Measurements from ENCODE around the gene GMNN. TPM values are rescaled to one million over a fixed set of nuclear protein-coding genes. Genes with fewer than 3 reads are reported as not detected.
"Not testable (repeated sequence)": the region's sequence is repeated elsewhere in the genome, so short reads cannot be mapped to it uniquely, and the experiment has no call there.

Gene GMNN
- total RNA-seq (ENCODE audit: low replicate concordance), result 38.0 and 66.3 TPM in 2 replicates
- long read RNA-seq, transcript GMNN-201 (7 exons, 1,262 nt), result major isoform, 41 of 80 reads
- long read RNA-seq, transcript GMNN-202 (7 exons, 1,133 nt), result minor isoform, 22 of 80 reads
- long read RNA-seq, partial matches to known transcripts, result 9 of 80 reads
- long read RNA-seq, other reads (novel, unspliced or antisense), result 8 of 80 reads

DNA sequence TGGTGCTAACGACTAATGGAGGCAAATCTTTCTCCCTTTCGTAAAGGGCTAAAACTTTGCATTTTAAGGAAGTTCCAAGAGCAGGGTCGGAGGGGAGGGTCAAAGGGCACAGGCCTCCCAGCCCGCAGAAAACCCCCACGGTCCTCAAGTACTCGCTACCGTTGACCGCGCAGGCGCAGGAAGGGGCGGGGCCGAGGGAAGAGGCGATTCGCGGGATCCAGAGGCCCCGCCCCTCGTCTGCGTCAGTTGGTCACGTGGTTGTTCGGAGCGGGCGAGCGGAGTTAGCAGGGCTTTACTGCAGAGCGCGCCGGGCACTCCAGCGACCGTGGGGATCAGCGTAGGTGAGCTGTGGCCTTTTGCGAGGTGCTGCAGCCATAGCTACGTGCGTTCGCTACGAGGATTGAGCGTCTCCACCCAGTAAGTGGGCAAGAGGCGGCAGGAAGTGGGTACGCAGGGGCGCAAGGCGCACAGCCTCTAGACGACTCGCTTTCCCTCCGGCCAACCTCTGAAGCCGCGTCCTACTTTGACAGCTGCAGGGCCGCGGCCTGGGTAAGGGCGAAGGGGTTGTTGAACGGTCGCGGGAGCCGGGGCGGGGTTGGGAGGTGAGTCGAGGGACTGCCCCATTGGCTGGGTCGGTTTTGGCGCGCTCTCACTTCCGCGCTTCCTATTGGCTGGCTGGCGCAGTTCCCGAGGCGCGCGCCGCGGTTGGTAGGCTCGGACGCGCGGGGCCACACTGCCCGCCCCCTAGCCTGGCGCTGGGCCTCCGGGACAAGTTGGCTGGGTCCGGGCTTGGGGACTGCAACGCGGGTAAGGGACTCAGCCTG lies at the start of gene GMNN:
TSS of gene GMNN (plus strand) at position 242 of the 824 bp plus-strand sequence. CDS start 2,310 bp downstream, outside the sequence.
- Mint-ChIP-seq H3K36me3 (peaks cover 10% of the 10 kb centered on the region), H3K9me3 (no peaks in the 10 kb centered on the region), H3K27me3 (no peaks in the 10 kb centered on the region), H3K4me1 (ENCODE audit: unreplicated experiment) (peaks cover 20% of the 10 kb centered on the region), H3K4me3 (peak within 1 kb of the TSS; percentile 98), H3K27ac (peak within 1 kb of the TSS; percentile 96)
- DNase-seq (ENCODE audit: extremely low spot score, unreplicated experiment), result peak; percentile 96
- TF ChIP-seq, protein P1, sequence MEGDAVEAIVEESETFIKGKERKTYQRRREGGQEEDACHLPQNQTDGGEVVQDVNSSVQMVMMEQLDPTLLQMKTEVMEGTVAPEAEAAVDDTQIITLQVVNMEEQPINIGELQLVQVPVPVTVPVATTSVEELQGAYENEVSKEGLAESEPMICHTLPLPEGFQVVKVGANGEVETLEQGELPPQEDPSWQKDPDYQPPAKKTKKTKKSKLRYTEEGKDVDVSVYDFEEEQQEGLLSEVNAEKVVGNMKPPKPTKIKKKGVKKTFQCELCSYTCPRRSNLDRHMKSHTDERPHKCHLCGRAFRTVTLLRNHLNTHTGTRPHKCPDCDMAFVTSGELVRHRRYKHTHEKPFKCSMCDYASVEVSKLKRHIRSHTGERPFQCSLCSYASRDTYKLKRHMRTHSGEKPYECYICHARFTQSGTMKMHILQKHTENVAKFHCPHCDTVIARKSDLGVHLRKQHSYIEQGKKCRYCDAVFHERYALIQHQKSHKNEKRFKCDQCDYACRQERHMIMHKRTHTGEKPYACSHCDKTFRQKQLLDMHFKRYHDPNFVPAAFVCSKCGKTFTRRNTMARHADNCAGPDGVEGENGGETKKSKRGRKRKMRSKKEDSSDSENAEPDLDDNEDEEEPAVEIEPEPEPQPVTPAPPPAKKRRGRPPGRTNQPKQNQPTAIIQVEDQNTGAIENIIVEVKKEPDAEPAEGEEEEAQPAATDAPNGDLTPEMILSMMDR (conservative IDR thresholded peaks at IDR 0.05), result no peak

DNA sequence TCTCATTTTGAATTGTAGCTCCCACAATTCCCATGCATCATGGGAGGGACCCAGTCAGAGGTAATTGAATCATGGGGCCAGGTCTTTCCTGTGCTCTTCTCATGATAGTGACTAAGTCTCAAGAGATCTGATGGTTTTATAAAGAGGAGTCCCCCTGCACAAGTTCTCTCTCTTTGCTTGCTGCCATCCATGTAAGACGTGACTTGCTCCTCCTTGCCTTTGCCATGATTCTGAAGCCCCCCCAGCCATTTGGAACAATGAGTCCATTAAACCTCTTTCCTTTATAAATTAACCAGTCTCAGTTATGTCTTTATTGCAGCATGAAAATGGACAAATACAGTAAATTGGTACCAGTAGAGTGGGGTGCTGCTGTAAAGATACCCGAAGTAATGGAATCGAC lies 44.1 kb upstream of the GMNN start:
- not testable (repeated sequence) for H3K9me3 Mint-ChIP-seq; H3K4me3 Mint-ChIP-seq; H3K36me3 Mint-ChIP-seq; H3K4me1 Mint-ChIP-seq (ENCODE audit: unreplicated experiment); H3K27me3 Mint-ChIP-seq; H3K27ac Mint-ChIP-seq; DNase-seq (ENCODE audit: extremely low spot score, unreplicated experiment)

DNA sequence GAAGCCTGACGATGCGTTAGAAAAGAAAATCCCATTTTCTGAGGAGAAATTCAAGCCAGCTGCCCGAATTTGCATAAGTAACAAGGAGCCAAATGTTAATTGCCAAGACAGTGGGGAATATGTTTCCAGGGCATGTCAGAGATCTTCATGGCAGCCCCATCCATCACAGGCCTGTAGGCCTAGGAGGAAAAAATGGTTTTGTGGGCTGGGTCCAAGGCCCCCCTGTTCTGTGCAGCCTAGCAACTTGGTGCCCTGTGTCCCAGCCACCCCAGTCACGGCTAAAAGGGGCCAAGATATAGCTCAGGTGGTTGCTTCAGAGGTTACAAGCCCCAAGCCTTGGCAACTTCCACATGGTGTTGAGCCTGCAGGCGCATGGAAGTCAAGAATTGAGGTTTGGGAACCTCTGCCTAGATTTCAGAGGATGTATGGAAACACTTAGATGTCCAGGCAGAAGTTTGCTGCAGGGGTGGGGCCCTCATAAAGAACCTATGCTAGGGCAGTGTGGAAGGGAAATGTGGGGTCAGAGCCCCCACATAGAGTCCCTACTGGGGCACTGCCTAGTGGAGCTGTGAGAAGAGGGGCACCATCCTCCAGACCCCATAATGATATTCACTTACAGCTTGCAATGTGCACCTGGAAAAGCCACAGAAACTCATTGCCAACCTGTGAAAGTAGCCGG lies 43.1 kb upstream of the GMNN start:
- not testable (repeated sequence) for H3K36me3 Mint-ChIP-seq; H3K27ac Mint-ChIP-seq; H3K4me1 Mint-ChIP-seq (ENCODE audit: unreplicated experiment); DNase-seq (ENCODE audit: extremely low spot score, unreplicated experiment); H3K9me3 Mint-ChIP-seq; H3K4me3 Mint-ChIP-seq; H3K27me3 Mint-ChIP-seq

DNA sequence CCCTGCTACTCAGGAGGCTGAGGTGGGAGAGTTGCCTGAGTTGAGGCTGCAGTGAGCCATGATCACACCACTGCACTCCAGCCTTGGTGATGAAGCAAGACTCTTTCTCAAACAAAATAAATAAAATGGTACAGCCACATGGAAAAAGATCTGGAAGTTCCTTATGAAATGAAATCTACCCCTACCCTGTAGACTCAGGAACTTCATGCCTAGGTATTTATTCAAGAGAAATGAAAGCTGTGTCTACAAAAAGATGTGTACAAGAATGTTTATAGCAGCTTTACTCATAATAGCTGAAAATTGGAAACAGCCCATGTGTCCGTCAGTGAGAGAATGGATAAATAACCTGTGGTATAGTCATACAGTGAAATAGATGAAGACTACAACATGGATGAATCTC lies 40.6 kb upstream of the GMNN start:
- Mint-ChIP-seq H3K4me3 (no peak overlapping the region), H3K27ac (no peak overlapping the region), H3K9me3 (peaks cover 6% of the 10 kb centered on the region), H3K4me1 (ENCODE audit: unreplicated experiment) (no peaks in the 10 kb centered on the region), H3K36me3 (no peaks in the 10 kb centered on the region), H3K27me3 (no peaks in the 10 kb centered on the region)
- no peak for DNase-seq (ENCODE audit: extremely low spot score, unreplicated experiment)
- TF ChIP-seq, protein P1 (conservative IDR thresholded peaks at IDR 0.05), result no peak

DNA sequence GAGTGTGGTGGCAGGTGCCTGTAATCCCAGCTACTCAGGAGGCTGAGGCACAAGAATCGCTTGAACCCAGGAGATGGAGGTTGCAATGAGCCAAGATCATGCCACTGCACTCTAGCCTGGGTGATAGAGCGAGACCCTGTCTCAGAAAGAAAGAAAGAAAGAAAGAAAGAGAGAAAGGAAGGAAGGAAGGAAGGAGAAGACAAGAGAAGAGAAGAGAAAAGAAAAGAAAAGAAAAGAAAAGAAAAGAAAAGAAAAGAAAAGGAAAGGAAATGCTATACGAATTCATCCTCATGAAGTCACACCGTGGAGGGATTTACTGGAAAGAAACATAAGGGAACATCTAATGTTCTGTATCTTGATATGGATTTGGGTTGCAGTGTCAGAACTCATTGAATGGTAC lies 40.0 kb upstream of the GMNN start:
- not testable (repeated sequence) for H3K27ac Mint-ChIP-seq; H3K27me3 Mint-ChIP-seq; DNase-seq (ENCODE audit: extremely low spot score, unreplicated experiment); H3K4me1 Mint-ChIP-seq (ENCODE audit: unreplicated experiment); H3K9me3 Mint-ChIP-seq; H3K4me3 Mint-ChIP-seq; H3K36me3 Mint-ChIP-seq

DNA sequence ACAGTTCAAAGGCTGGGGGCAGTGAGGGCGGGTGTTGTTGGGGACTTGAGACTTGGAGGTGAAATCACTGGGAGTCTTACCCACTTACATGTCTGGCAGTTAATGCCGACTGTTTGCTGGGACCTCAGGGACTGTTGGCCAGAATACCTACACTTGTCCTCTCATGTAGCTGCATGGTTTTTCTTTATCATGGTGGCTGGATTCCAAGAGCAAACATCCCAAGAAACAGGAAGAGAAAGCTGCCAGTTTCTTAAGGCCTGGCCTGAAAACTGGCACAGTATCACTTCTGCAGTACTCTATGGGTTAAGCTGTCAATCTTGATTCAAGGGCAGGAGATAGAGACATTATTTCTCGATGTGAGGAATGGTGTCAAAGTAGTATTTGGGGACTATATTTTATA lies 36.0 kb upstream of the GMNN start:
- TF ChIP-seq, protein P1 (conservative IDR thresholded peaks at IDR 0.05), result no peak
- Mint-ChIP-seq H3K36me3 (no peaks in the 10 kb centered on the region), H3K9me3 (no peaks in the 10 kb centered on the region), H3K4me3 (no peak overlapping the region), H3K27ac (no peak overlapping the region), H3K27me3 (no peaks in the 10 kb centered on the region), H3K4me1 (ENCODE audit: unreplicated experiment) (no peaks in the 10 kb centered on the region)
- DNase-seq (ENCODE audit: extremely low spot score, unreplicated experiment), result no peak

DNA sequence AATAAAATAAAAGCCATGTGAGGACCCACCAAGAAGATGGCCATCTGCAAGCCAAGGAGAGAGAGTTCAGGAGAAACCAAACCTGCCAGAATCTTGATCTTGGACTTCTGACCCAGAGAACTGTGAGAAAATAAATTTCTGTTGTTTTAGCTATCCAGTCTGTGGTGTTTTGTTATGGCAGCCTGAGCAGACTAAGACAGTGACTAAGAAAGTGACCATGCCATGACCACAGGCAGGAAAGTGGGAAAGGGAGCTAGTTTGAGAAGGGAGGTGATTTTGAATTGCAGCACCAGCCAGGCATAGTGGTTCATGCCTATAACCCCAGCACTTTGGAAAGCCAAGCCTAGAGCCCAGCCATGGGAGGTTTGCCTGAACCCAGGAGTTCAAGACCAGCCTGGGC lies 33.9 kb upstream of the GMNN start:
- H3K27me3 Mint-ChIP-seq, result no peaks in the 10 kb centered on the region
- H3K4me1 Mint-ChIP-seq (ENCODE audit: unreplicated experiment), result no peaks in the 10 kb centered on the region
- H3K27ac Mint-ChIP-seq, result no peak overlapping the region
- DNase-seq (ENCODE audit: extremely low spot score, unreplicated experiment), result no peak
- TF ChIP-seq, protein P1 (conservative IDR thresholded peaks at IDR 0.05), result no peak
- H3K36me3 Mint-ChIP-seq, result no peaks in the 10 kb centered on the region
- H3K9me3 Mint-ChIP-seq, result no peaks in the 10 kb centered on the region
- H3K4me3 Mint-ChIP-seq, result no peak overlapping the region

All from type B pancreatic cell (in vitro differentiated cells).